GM23338 (cell line): ENCODE results near the gene NCK2. TPM values are rescaled to one million over a fixed set of nuclear protein-coding genes. Genes with fewer than 3 reads are reported as not detected.
A peak's percentile ranks its signal among the peaks of the same experiment; 100 is the strongest.

Experiments used
- ATAC-seq: fragments of 200-7000 bp; cut with Tn5 transposase; 3 replicates; pipeline ENCODE4 v1.9.1; 2020
- DNase-seq: peaks from one replicate; pipeline ENCODE4 v3.0.0-alpha.2; 2015; ENCODE audit warnings: low spot score
- H2AFZ ChIP-seq: fragments of 200-600 bp; sonication (generic); 2 replicates; pipeline ENCODE4 v1.8.0; 2016; ENCODE audit warnings: antibody characterized with exemption, mild to moderate bottlenecking, moderate library complexity
- H3F3A ChIP-seq: fragments of 200-600 bp; sonication (generic); replicated peaks from 2 replicates; pipeline ENCODE4 v1.8.0; 2017; ENCODE audit warnings: antibody characterized with exemption, mixed run types, low read depth
- H3K27ac ChIP-seq: fragments of 200-600 bp; sonication (generic); 2 replicates; pipeline ENCODE4 v1.6.1; 2016; ENCODE audit warnings: low read depth
- H3K27me3 ChIP-seq: fragments of 200-600 bp; sonication (generic); 2 replicates; pipeline ENCODE4 v1.8.0; 2016; ENCODE audit warnings: mild to moderate bottlenecking, mixed run types, moderate library complexity; ENCODE audit not compliant: insufficient read depth
- H3K36me3 ChIP-seq: fragments of 200-600 bp; sonication (generic); 2 replicates; pipeline ENCODE4 v1.8.0; 2016; ENCODE audit warnings: mild to moderate bottlenecking; ENCODE audit not compliant: insufficient read depth
- H3K4me1 ChIP-seq: fragments of 200-600 bp; sonication (generic); 2 replicates; pipeline ENCODE4 v1.8.0; 2016; ENCODE audit warnings: mild to moderate bottlenecking, moderate library complexity; ENCODE audit not compliant: insufficient read depth
- H3K4me2 ChIP-seq: fragments of 200-600 bp; sonication (generic); 2 replicates; pipeline ENCODE4 v1.7.1; 2017; ENCODE audit warnings: mixed run types
- H3K4me3 ChIP-seq: fragments of 200-600 bp; sonication (generic); 2 replicates; pipeline ENCODE4 v1.6.1; 2016; ENCODE audit warnings: mixed run types
- H3K79me2 ChIP-seq: fragments of 200-600 bp; sonication (generic); replicated peaks from 2 replicates; pipeline ENCODE4 v1.8.0; 2017; ENCODE audit warnings: mild to moderate bottlenecking; ENCODE audit not compliant: insufficient read depth
- H3K9me2 ChIP-seq: fragments of 200-600 bp; sonication (generic); 2 replicates; pipeline ENCODE4 v1.8.0; 2017; ENCODE audit not compliant: insufficient read depth
- H4K20me1 ChIP-seq: fragments of 200-600 bp; sonication (generic); replicated peaks from 2 replicates; pipeline ENCODE4 v1.8.0; 2017; ENCODE audit warnings: mild to moderate bottlenecking; ENCODE audit not compliant: insufficient read depth
- H3K27ac Mint-ChIP-seq: 2 replicates; pipeline ENCODE4 v1.8.0; 2020; ENCODE audit warnings: inconsistent platforms, mild to moderate bottlenecking, moderate library complexity, mixed read lengths
- H3K27me3 Mint-ChIP-seq: 3 replicates; pipeline ENCODE4 v1.8.0; 2022; ENCODE audit warnings: low read depth, mild to moderate bottlenecking, moderate library complexity, mixed read lengths, inconsistent platforms; ENCODE audit not compliant: insufficient read depth, poor library complexity
- H3K36me3 Mint-ChIP-seq: 3 replicates; pipeline ENCODE4 v1.8.0; 2021; ENCODE audit warnings: low read depth, mild to moderate bottlenecking, inconsistent platforms, moderate library complexity, mixed read lengths
- H3K4me1 Mint-ChIP-seq: 3 replicates; pipeline ENCODE4 v1.8.0; 2020; ENCODE audit warnings: mild to moderate bottlenecking, inconsistent platforms, mixed read lengths
- H3K4me3 Mint-ChIP-seq: 3 replicates; pipeline ENCODE4 v1.8.0; 2021; ENCODE audit warnings: moderate library complexity, mild to moderate bottlenecking, inconsistent platforms, mixed read lengths
- H3K9me3 Mint-ChIP-seq: 3 replicates; pipeline ENCODE4 v1.8.0; 2020; ENCODE audit warnings: moderate library complexity, mild to moderate bottlenecking, inconsistent platforms, mixed read lengths
- CREB1 ChIP-seq: fragments of 250-450 bp; sonication (Bioruptor Pico); IDR thresholded peaks from 2 replicates; pipeline ENCODE4 v1.5.0; 2020; ENCODE audit warnings: low read depth, mild to moderate bottlenecking, moderate library complexity
- EZH2 ChIP-seq: fragments of 200-600 bp; sonication (generic); IDR thresholded peaks from one replicate; pipeline ENCODE4 v1.8.0; 2017; ENCODE audit warnings: antibody characterized with exemption, mild to moderate bottlenecking, low read depth; ENCODE audit not compliant: unreplicated experiment
- JUNB ChIP-seq: IDR thresholded peaks from one replicate; pipeline ENCODE4 v1.6.1; 2016; ENCODE audit warnings: antibody characterized with exemption; ENCODE audit not compliant: unreplicated experiment
- NANOG ChIP-seq: IDR thresholded peaks from 2 replicates; pipeline ENCODE4 v1.6.1; 2016; ENCODE audit warnings: antibody characterized with exemption, borderline replicate concordance
- STAT1 ChIP-seq: IDR thresholded peaks from one replicate; pipeline ENCODE4 v1.6.1; 2016; ENCODE audit warnings: antibody characterized with exemption; ENCODE audit not compliant: unreplicated experiment
- ZNF114 ChIP-seq: fragments of 250-450 bp; sonication (Bioruptor Pico); IDR thresholded peaks from 2 replicates; pipeline ENCODE4 v1.5.0; 2020; ENCODE audit warnings: mild to moderate bottlenecking, moderate library complexity
- ZNF331 ChIP-seq: fragments of 250-450 bp; sonication (Bioruptor Pico); IDR thresholded peaks from 2 replicates; pipeline ENCODE4 v1.5.0; 2020; ENCODE audit warnings: low read depth, mild to moderate bottlenecking, moderate library complexity
- ZNF462 ChIP-seq: fragments of 250-450 bp; sonication (Bioruptor Pico); IDR thresholded peaks from 2 replicates; pipeline ENCODE4 v1.5.0; 2020; ENCODE audit warnings: mild to moderate bottlenecking, moderate library complexity
- polyA plus RNA-seq: library from polyadenylated mRNA; unstranded; fragments of >200 nt; fragmentation: Nextera tagmentation; extraction: Ambion mirVana; gene quantifications from 2 replicates; pipeline ENCODE4 v1.2.1, GENCODE V29; 2016
- total RNA-seq: library from RNA; depleted of rRNA; stranded (reverse); fragments of >200 nt; shearing (Covaris generic); gene quantifications from 2 replicates; pipeline ENCODE4 v1.2.3, GENCODE V29; 2014
- TF ChIP-seq, protein P1 (sequence below), 2 experiments: fragments of 200-600 bp in 1 of 2; sonication (generic) in 1 of 2; conservative IDR thresholded peaks; 2 replicates each; pipeline versions ENCODE4 v1.5.1 to v1.6.1; 2016 to 2017; ENCODE audit warnings: antibody characterized with exemption in 2 of 2, low read depth in 2 of 2, mild to moderate bottlenecking in 2 of 2, moderate library complexity in 1 of 2
- TF ChIP-seq, protein P2 (sequence below): IDR thresholded peaks from 2 replicates; pipeline ENCODE4 v1.6.1; 2016; ENCODE audit warnings: antibody characterized with exemption

The NCK2 gene
- total and polyA plus RNA-seq, 2 experiments from 2014 or later = 26.9 to 59.9 TPM

GRCh38 chr2:105754994-105755393 is 10.3 kb downstream of the NCK2 start:
- Histone ChIP-seq H3K4me3 (no peak overlapping the region), H3K79me2 (peaks cover 100% of the 10 kb centered on the region), H3K4me1 (peaks cover 59% of the 10 kb centered on the region), H3K27me3 (no peaks in the 10 kb centered on the region), H3F3A (no peaks in the 10 kb centered on the region), H4K20me1 (peaks cover 41% of the 10 kb centered on the region), H3K27ac (no peak overlapping the region), H3K36me3 (no peaks in the 10 kb centered on the region), H3K9me2 (peaks cover 7% of the 10 kb centered on the region; the same call in 1 of the 2 replicates), H3K4me2 (peak overlapping the region; percentile 13), H2AFZ (no peak overlapping the region)
- Mint-ChIP-seq H3K4me1 (peaks cover 62% of the 10 kb centered on the region), H3K9me3 (peaks cover 2% of the 10 kb centered on the region; the same call in 1 of the 3 replicates), H3K27ac (peak overlapping the region; percentile 47), H3K36me3 (peaks cover 6% of the 10 kb centered on the region), H3K27me3 (no peaks in the 10 kb centered on the region), H3K4me3 (peak overlapping the region; percentile 5; the same call in 2 of the 3 replicates)
- no peak for ATAC-seq
- no peak for TF ChIP-seq ZNF114 (CRISPR knock-in tag)
- TF ChIP-seq JUNB = no peak
- TF ChIP-seq NANOG = no peak
- TF ChIP-seq, protein P1, sequence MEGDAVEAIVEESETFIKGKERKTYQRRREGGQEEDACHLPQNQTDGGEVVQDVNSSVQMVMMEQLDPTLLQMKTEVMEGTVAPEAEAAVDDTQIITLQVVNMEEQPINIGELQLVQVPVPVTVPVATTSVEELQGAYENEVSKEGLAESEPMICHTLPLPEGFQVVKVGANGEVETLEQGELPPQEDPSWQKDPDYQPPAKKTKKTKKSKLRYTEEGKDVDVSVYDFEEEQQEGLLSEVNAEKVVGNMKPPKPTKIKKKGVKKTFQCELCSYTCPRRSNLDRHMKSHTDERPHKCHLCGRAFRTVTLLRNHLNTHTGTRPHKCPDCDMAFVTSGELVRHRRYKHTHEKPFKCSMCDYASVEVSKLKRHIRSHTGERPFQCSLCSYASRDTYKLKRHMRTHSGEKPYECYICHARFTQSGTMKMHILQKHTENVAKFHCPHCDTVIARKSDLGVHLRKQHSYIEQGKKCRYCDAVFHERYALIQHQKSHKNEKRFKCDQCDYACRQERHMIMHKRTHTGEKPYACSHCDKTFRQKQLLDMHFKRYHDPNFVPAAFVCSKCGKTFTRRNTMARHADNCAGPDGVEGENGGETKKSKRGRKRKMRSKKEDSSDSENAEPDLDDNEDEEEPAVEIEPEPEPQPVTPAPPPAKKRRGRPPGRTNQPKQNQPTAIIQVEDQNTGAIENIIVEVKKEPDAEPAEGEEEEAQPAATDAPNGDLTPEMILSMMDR (conservative IDR thresholded peaks at IDR 0.05; ENCODE audit: low read depth in 2 of 2) = no peak
- no peak for DNase-seq

GRCh38 chr2:105755895-105756294 is 11.2 kb downstream of the NCK2 start:
- H3K9me2 ChIP-seq = peaks cover 11% of the 10 kb centered on the region; the same call in 1 of the 2 replicates
- no peak for DNase-seq
- no peaks in the 10 kb centered on the region for H3K27me3 ChIP-seq
- Mint-ChIP-seq H3K27ac (peak overlapping the region; percentile 1; the same call in 1 of the 2 replicates), H3K36me3 (no peaks in the 10 kb centered on the region; the same call in 2 of the 3 replicates), H3K4me1 (peaks cover 71% of the 10 kb centered on the region), H3K27me3 (peaks cover 2% of the 10 kb centered on the region), H3K4me3 (no peak overlapping the region; the same call in 2 of the 3 replicates), H3K9me3 (no peaks in the 10 kb centered on the region; the same call in 2 of the 3 replicates)
- no peak overlapping the region for H3K27ac ChIP-seq
- peaks cover 67% of the 10 kb centered on the region for H3K4me1 ChIP-seq
- H3K36me3 ChIP-seq = no peaks in the 10 kb centered on the region
- peak overlapping the region; percentile 13 for H3K4me2 ChIP-seq
- peaks cover 100% of the 10 kb centered on the region for H3K79me2 ChIP-seq
- no peak overlapping the region for H3K4me3 ChIP-seq
- no peak for ATAC-seq
- H3F3A ChIP-seq = no peaks in the 10 kb centered on the region
- H4K20me1 ChIP-seq = peaks cover 39% of the 10 kb centered on the region; the same call in 1 of the 2 replicates
- no peak overlapping the region for H2AFZ ChIP-seq
- TF ChIP-seq CREB1 (CRISPR knock-in tag) = no peak
- TF ChIP-seq ZNF462 (CRISPR knock-in tag) = no peak
- TF ChIP-seq ZNF114 (CRISPR knock-in tag) = no peak
- TF ChIP-seq, protein P2, sequence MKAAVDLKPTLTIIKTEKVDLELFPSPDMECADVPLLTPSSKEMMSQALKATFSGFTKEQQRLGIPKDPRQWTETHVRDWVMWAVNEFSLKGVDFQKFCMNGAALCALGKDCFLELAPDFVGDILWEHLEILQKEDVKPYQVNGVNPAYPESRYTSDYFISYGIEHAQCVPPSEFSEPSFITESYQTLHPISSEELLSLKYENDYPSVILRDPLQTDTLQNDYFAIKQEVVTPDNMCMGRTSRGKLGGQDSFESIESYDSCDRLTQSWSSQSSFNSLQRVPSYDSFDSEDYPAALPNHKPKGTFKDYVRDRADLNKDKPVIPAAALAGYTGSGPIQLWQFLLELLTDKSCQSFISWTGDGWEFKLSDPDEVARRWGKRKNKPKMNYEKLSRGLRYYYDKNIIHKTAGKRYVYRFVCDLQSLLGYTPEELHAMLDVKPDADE = no peak
- TF ChIP-seq NANOG = no peak
- no peak for TF ChIP-seq EZH2
- TF ChIP-seq STAT1 = no peak
- TF ChIP-seq, protein P1 (conservative IDR thresholded peaks at IDR 0.05; ENCODE audit: low read depth in 2 of 2) = no peak
- no peak for TF ChIP-seq ZNF331 (CRISPR knock-in tag)
